ENCODE results near the gene TRAF7.
"Not testable (repeated sequence)": the region's sequence is repeated elsewhere in the genome, so short reads cannot be mapped to it uniquely, and the experiment has no call there.

The TRAF7 gene

GRCh38 chr16:2155091-2155950 lies at the start of gene TRAF7:
TSS of gene TRAF7 (plus strand) at chr16:2155782. CDS start at chr16:2163921, 8,139 bp downstream.
- FAIRE-seq, result peak; percentile 97

DNA sequence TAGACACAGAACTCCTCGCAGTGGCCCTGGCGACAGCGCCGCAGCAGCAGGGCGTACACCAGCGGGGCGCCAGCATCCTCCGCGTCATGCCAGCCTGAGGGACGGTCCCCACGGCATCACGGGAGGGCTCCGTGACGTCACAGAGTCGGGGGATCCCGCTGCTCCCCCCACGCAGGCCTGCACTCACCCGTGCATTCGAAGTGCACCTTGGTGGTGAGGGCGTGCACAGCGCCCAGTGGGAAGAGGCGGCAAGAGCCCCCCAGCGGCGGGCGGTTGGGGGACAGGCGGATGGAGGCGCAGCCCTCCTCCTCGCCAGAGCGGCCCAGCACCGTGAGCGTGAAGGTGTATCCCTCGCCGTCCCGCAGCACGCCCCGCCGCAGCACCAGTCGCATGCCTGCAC lies 49.4 kb upstream of the TRAF7 start:
- FAIRE-seq, result not testable (repeated sequence)

GRCh38 chr16:2107121-2107790 lies 48.3 kb upstream of the TRAF7 start:
- FAIRE-seq, result not testable (repeated sequence)

- not testable (repeated sequence) for FAIRE-seq
These were observed 47.8 kb upstream of the TRAF7 start for GRCh38 chr16:2107791-2108125.

GRCh38 chr16:2108446-2109270 lies 46.9 kb upstream of the TRAF7 start:
- not testable (repeated sequence) for FAIRE-seq

DNA sequence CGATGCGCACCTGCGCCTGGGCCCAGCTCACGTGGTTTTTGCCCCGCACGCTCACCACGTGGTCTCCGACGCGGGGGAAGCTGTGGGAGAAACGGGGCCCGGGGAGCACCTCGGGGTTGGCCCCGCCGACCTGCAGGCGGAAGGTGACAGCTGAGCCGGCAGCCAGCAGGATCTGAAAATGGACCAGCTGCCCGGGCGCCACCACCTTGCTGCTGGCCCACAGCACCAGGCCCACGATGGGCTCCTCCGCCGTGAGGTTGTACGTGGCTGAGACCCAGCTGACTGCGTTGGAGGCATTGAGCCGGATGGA lies 46.4 kb upstream of the TRAF7 start:
- not testable (repeated sequence) for FAIRE-seq

- FAIRE-seq, result not testable (repeated sequence)
These were observed 45.7 kb upstream of the TRAF7 start for GRCh38 chr16:2109872-2110271.

DNA sequence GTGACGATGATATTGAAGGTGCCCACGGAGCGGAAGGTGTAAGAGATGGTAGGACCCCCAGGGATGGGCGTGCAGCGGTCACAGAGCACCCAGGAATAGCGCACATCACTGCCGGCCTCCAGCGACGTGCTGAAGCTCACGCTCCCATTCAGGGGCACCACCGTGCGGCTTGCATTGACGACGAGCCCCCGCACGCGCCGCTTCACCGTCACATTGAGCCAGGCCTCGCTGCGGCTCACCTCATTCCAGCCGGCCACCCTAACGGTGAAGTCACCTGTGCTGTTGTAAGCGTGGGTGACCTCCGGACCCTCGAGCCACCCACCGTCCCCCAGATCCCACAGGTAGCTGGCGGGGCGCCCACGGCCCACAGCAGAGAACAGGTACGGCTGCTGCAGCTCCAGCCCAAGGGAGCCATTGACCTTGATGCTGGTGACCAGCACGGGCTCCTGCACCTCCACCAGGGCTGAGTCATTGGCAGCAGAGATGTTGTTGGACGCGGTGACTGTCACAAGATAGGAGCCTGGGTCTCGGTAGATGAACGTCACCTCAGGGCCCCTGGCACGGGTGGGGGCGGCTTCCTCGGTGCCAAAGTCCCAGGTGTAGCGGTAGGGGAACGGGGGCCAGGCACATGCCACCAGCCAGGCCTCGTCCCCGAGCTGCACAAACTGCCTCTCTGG lies 45.1 kb upstream of the TRAF7 start:
- FAIRE-seq, result not testable (repeated sequence)

DNA sequence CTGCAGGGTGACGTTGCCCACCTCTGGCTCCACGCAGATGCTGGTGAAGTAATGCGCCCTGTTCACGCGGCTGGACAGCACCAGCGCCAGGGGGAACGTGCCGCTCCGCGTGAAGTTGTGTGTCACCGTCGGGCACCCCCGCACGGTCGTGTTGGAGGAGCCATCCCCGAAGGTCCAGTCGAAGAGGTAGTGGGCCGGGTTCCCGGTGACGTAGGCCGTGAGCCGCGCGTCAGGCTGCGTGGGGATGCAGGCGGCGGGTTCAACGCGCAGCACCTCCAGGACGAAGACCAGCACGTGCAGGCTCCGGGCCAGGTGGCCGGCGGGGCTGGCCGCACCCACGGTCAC lies 44.6 kb upstream of the TRAF7 start:
- FAIRE-seq, result not testable (repeated sequence)

DNA sequence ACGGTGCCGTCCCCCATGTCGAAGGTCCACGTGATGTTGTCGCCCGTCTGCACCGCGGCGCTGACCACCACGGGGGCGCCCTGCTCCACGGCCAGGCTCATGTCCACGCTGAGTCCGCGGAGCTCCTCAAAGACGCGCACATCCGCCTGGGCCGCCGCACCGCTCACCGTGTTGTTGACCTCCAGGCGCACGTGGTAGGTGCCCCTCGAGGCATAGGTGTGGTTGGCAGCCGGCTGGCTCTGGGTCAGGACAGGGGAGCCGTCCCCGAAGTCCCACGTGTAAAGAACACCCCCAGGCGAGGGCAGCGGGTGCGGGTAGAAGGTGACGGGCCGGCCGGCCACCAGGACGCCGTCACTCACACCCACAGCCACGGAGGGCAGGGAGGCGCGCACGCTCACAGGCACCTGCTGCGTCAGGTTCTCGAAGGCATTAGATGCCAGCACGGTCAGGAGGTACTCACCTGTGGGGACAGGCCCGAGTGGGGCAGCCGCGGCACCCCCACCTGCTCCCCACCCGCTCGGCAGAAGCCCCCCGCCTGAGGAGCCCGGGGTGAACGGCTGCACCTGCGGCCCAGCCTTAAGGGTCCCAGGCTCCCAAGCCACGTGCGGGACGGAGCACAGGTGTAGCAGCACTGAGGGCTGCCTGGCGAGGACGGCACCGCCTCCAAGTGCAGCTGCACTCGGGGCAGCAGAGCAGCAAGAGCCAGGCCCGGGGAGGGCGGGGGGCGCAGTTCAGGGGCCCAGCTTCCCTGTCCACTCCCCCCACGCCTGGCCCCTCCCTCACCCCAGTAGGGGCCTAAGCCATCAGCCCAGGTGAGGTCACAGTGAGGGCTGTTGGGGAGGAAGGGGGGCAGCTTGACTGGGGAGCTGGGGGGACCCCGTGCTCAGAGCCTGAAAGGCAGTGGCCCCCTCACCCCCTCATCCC lies 43.9 kb upstream of the TRAF7 start:
- not testable (repeated sequence) for FAIRE-seq

- FAIRE-seq, result not testable (repeated sequence)
These were observed 43.0 kb upstream of the TRAF7 start for GRCh38 chr16:2112539-2113106.

DNA sequence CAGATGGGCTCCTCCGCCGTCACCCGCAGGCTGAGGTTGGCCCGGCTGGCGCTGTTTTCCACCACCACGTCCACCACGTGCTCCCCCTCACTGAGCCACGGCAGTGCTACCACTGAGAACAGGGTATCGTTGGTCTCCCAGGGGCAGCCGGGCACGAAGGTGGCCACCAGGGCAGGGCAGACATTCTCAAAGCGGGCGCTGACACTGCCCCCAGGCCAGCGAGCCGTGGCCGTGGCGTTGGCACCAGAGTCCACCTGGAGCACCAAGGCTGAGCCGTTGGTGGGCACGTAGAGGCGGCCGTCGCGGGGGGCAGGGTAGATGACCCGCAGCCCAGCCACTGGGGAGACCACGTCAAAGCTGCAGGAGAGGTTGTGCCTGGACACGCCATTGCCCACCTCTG lies 41.4 kb upstream of the TRAF7 start:
- not testable (repeated sequence) for FAIRE-seq

GRCh38 chr16:2114885-2115590 lies 40.5 kb upstream of the TRAF7 start:
- FAIRE-seq, result not testable (repeated sequence)

- FAIRE-seq, result no peak
These were observed 40.0 kb upstream of the TRAF7 start for GRCh38 chr16:2115591-2115973.

DNA sequence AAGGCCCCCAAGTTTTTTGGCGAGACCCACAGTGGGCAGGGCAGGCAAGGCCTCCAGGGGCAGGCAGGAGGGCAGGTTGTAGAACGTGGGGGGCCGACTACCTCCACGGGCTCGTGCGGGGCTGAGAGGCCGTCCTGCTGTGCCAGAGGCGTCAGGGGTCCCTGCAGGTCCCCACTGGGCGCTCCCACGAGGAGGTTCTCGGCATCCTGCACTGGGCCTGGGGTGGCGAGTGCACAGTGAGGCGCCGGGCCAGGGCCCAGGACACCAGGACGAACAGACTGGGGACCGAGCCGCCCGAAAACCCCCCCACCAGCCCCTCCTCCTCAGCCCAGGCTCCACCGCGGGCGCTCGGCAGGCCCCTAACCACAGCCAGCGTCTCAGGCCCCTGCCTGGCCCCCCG lies 39.2 kb upstream of the TRAF7 start:
- FAIRE-seq, result not testable (repeated sequence)

- not testable (repeated sequence) for FAIRE-seq
These were observed 38.2 kb upstream of the TRAF7 start for GRCh38 chr16:2117341-2117740.

- not testable (repeated sequence) for FAIRE-seq
These were observed 37.4 kb upstream of the TRAF7 start for GRCh38 chr16:2117960-2118722.

- peak; percentile 28 for FAIRE-seq
These were observed 34.3 kb upstream of the TRAF7 start for GRCh38 chr16:2121325-2121724.

GRCh38 chr16:2121853-2122252 lies 33.7 kb upstream of the TRAF7 start:
- no peak for FAIRE-seq

- FAIRE-seq, result no peak
These were observed 33.2 kb upstream of the TRAF7 start for GRCh38 chr16:2122429-2122828.
